Hepatic stellate cell (primary cell): ENCODE measurements around the gene ARHGAP6.
"Not testable (repeated sequence)": the region's sequence is repeated elsewhere in the genome, so short reads cannot be mapped to it uniquely, and the experiment has no call there.

ENCODE experiments used
- DNase-seq: peaks from one replicate; pipeline ENCODE4 v3.0.0; 2011; ENCODE audit warnings: low spot score

Gene ARHGAP6

GRCh38 chrX:11648705-11649519, 16.8 kb downstream of the ARHGAP6 start:
- no peak for DNase-seq

- DNase-seq: no peak
Measured at GRCh38 chrX:11647138-11647537, 18.6 kb downstream of the ARHGAP6 start.

GRCh38 chrX:11641349-11642065, 24.2 kb downstream of the ARHGAP6 start:
- DNase-seq: no peak

DNA sequence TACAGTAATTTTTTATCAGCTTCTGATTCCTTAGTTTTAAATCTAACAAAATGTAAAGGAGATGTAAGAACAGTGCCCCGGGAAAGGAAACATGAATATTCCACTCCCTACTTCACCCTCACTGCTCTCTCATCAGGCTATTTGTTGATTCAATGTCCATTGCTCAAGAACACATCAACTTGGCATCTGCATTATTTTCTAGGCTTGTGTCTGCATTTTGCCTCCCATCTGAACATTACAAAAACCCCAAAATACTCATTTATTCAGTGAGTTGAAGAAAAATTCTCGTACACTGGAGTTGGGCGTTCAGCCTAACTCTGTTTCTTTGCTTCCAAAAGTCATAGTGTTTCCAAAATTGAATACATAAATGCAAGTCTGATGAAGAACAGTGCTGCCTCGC, 25.6 kb downstream of the ARHGAP6 start:
- DNase-seq: no peak

GRCh38 chrX:11632732-11633131, 33.0 kb downstream of the ARHGAP6 start:
- no peak for DNase-seq

- DNase-seq: peak; percentile 8
Measured at GRCh38 chrX:11629593-11630211, 36.0 kb downstream of the ARHGAP6 start.

DNA sequence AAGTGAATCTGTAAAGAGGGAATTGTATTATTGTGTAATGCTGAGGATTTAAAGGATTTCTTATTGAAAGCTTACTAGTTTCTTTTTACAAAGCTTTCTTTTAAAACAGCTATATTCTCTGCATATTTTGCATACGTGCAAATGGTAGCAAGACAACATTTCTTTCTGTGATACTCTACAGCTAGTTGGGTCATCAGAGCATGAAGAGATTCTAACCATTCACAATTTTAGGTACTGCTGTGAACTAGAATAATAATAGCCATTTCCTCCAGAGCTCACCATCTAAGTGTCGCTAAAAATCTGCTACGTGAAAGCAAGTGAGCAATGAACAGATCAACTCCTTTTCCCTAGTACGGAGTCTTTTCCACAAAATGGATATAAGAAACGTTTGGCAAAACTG, 37.3 kb downstream of the ARHGAP6 start:
- no peak for DNase-seq

GRCh38 chrX:11626351-11626750, 39.4 kb downstream of the ARHGAP6 start:
- no peak for DNase-seq

DNA sequence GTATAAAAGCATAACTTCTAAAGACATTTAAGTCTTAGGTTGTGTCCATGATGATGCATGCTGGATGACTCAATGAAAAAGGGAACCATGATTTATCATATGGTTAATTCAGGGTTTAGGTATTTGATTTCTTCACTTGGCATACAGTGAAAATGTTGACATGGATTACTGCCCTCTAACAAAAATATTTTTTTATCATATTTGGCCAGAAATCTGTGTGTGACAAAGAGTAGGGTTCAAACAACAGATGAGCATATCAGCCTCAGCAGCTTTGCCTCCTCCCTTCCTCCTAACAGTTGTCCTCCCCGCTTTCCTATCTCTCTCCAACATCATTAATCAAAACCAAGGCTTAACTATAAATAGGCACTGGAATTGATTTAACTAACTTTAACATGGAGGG, 46.3 kb downstream of the ARHGAP6 start:
- no peak for DNase-seq

- DNase-seq: not testable (repeated sequence)
Measured at GRCh38 chrX:11614253-11614652, 51.5 kb downstream of the ARHGAP6 start.

DNA sequence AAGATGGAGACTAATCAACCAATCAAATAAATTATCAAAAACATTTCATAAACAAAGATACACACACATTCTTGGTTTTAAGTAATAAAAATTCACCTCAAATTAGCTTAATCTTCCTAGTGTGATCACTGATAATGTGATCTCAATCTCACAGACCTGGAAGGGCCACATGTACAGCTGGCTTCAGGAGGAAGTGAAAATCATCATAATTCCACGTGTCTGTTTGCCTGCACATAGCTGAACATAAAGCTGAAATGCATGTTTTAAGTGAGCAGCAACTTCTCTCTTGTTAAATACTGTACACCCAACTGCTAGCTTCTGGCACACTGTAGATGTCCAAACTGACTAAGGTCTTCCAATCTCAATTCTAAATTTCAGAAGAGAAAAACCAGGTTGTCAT, 53.8 kb downstream of the ARHGAP6 start:
- no peak for DNase-seq

GRCh38 chrX:11611161-11611560, 54.6 kb downstream of the ARHGAP6 start:
- no peak for DNase-seq

GRCh38 chrX:11609109-11609508, 56.6 kb downstream of the ARHGAP6 start:
- no peak for DNase-seq

GRCh38 chrX:11606408-11606807, 59.3 kb downstream of the ARHGAP6 start:
- DNase-seq: no peak

DNA sequence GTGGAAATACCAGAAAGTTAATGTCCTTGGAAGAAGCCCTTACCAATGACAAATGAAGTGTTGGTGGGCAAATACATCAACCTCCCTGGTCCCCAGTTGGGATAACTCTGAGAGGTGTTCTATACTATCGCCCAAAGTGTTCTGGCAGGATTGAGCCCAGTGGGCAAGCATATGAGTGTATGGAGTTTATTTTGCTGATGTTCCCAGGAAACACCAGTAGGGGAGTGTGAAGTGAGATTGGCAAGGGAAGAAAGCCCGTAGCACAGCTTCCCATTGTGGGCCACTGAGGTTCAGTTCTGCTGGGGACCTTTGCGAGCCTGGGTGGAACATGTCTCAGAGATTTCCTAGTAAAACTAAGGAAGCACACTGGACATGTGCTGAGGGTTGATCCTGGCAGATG, 65.1 kb downstream of the ARHGAP6 start:
- no peak for DNase-seq

DNA sequence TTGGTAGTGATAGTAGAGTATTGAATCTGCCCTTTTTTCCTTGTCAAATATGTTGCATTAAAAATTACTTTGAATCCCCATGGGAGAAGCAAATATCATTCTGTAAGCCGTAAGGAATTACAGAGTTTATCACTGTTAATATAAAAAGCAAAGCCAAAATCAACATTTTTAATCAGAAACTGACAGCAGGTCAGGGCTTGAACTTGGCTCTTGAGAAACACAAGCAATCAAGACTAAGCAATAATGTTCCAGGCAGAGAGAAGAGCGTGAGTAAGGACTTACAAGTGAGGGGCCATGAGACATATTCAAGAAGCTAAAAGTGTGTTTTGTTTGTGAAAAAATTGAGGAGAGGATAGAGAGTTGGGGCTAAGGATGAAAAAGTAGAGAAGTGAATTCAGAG, 68.2 kb downstream of the ARHGAP6 start:
- DNase-seq: no peak

DNA sequence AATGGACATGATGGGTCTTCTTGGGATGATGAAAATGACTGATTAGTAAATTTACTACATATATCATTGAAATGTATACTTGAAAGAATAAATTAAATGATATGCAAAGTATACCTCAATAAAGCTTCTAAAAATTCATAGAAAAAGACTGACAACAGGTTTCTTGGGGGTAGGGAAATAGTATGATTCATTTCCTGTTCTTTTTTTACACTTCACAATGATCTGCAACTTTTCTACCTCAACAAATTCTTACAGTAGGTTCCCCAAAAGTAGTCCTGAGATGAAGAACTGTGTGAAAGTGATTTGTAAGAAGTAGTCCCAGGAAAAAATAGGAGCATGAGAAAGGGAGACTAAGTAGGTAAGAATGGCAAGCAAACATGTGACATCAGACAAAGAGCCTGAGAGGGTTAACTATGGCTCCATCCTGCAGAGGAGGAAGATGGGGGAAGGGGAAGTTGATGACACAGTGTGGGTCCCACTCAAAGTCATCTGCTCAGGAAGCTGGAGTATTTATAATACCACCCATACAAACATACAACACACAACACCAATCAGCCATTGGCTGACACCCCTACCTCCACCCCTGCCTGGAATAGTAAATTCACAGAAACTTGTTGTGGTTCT, 73.9 kb downstream of the ARHGAP6 start:
- DNase-seq: no peak

- no peak for DNase-seq
Measured at GRCh38 chrX:11589641-11590040, 76.1 kb downstream of the ARHGAP6 start.

GRCh38 chrX:11588097-11588496, 77.6 kb downstream of the ARHGAP6 start:
- no peak for DNase-seq

DNA sequence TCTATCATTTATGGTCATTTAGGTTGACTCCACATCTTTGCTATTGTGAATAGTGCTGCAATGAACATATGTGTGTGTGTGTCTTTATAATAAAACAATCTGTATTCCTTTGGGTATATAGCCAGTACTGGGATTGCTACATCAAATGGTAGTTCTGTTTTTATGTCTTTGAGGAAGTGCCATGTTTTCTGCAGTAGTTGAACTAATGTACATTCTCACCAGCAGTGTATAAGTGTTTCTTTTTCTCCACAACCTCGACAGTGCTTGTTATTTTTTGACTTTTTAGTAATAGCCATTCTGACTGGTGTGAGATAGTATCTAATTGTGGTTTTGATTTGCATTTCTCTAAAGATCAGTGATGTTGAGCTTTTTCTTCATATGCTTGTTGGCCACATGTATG, 80.5 kb downstream of the ARHGAP6 start:
- no peak for DNase-seq

GRCh38 chrX:11580789-11581188, 84.9 kb downstream of the ARHGAP6 start:
- DNase-seq: no peak
